ENCODE data around the gene ADA. TPM values are rescaled to one million over a fixed set of nuclear protein-coding genes. Genes with fewer than 3 reads are reported as not detected.

ADA gene
- polyA plus RNA-seq, 1 donor (not counting 4 experiments of a cell fraction or from before 2014, with no cell fraction given): 21.4 TPM

DNA sequence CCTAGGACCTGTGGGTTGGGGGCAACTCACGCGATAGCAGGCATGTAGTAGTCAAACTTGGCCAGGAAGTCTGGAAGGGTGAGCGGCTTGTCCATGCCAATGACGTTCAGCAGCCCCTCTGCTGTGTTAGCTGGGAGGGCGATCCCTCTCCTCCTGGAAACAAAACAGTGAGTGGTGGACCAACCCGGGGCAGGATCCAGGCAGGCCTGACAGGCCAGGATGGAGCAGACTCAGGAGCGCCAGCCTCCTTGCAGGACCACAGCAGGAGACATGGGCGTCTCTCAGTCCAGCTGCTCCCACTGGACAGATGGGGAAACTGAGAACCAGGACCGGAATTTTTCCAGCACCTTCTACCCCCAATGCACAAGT, 22.5 kb downstream of the ADA start:
- Histone ChIP-seq H3K9me1 (ENCODE audit: control insufficient read depth, extremely low read depth, insufficient read depth, low read length) (no peaks in the 10 kb centered on the region), H4K20me1 (ENCODE audit: control insufficient read depth, extremely low read depth, insufficient read depth, low read length) (no peaks in the 10 kb centered on the region), H3K27ac (ENCODE audit: control insufficient read depth, insufficient read depth, low read length) (no peak overlapping the region), H3K9ac (ENCODE audit: control insufficient read depth, extremely low read depth, insufficient read depth, low read length) (no peak overlapping the region), H3K4me3 (ENCODE audit: control insufficient read depth in 2 of 3, extremely low read depth in 1 of 3, insufficient read depth in 2 of 3, low read depth in 1 of 3, low read length in 3 of 3) (no peak overlapping the region), H3K4me1 (ENCODE audit: control insufficient read depth, extremely low read depth, insufficient read depth, low read length) (no peaks in the 10 kb centered on the region), H3K9me3 (ENCODE audit: control insufficient read depth, low read depth, low read length) (no peaks in the 10 kb centered on the region), H3K27me3 (ENCODE audit: control insufficient read depth, extremely low read depth, insufficient read depth, low read length) (no peaks in the 10 kb centered on the region), H3K36me3 (ENCODE audit: control insufficient read depth in 2 of 2, extremely low read depth in 1 of 2, insufficient read depth in 2 of 2, low read length in 2 of 2) (peaks cover 4 to 11% of the 10 kb centered on the region in 2 experiments), H3K4me2 (ENCODE audit: control insufficient read depth, extremely low read depth, insufficient read depth, low read depth, low read length) (no peak overlapping the region), H2AFZ (ENCODE audit: control insufficient read depth, low read length) (no peak overlapping the region), H3K79me2 (ENCODE audit: control insufficient read depth, insufficient read depth, low read length) (no peaks in the 10 kb centered on the region)
- dilution Hi-C loops (cut with MboI; ENCODE audit: extremely low pct_ligation_motif_present, low sequenced_read_pairs): no loop called here
- FAIRE-seq (no peak), DNase-seq (ENCODE audit: low read depth, low spot score) (no peak)
- TF ChIP-seq, protein P1, sequence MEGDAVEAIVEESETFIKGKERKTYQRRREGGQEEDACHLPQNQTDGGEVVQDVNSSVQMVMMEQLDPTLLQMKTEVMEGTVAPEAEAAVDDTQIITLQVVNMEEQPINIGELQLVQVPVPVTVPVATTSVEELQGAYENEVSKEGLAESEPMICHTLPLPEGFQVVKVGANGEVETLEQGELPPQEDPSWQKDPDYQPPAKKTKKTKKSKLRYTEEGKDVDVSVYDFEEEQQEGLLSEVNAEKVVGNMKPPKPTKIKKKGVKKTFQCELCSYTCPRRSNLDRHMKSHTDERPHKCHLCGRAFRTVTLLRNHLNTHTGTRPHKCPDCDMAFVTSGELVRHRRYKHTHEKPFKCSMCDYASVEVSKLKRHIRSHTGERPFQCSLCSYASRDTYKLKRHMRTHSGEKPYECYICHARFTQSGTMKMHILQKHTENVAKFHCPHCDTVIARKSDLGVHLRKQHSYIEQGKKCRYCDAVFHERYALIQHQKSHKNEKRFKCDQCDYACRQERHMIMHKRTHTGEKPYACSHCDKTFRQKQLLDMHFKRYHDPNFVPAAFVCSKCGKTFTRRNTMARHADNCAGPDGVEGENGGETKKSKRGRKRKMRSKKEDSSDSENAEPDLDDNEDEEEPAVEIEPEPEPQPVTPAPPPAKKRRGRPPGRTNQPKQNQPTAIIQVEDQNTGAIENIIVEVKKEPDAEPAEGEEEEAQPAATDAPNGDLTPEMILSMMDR (optimal IDR thresholded peaks at IDR 0.05 in 1 of 3, IDR thresholded peaks at IDR 0.05 in 1 of 3, conservative IDR thresholded peaks at IDR 0.05 in 1 of 3; ENCODE audit: extremely low read depth in 1 of 3, insufficient read depth in 2 of 3, low read length in 3 of 3): no peak
- TF ChIP-seq EZH2 (IDR thresholded peaks at IDR 0.05; ENCODE audit: low read length): no peak

DNA sequence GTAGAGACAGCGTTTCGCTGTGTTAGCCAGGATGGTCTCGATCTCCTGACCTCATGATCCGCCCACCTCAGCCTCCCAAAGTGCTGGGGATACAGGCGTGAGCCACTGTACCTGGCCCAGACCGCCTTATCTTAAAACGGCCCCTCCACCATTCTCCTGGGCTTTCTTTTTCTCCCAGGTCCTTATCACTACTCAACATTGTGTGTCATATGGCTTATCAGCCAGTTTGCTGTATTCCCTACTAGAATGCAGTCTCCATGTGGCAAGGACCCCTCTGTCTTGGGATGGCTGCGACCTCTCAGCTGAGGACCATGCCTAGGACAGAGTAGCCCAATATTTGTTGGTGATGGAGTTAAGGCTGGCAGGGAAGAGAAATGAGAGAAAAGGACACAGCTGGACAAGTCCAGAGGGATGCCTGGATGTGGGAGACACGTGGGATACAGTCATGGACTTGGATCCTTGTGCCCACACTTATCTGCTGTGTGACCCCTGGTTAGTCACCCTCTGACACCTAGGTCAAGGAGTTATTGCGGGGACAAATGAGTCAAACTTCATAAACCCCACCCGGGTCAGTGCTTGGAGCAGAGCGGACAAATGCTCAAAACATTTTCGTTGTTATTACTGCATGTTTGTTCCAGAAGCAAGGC, 24.0 kb downstream of the ADA start:
- Histone ChIP-seq H4K20me1 (ENCODE audit: control insufficient read depth, extremely low read depth, insufficient read depth, low read length) (no peaks in the 10 kb centered on the region), H3K36me3 (ENCODE audit: control insufficient read depth in 2 of 2, extremely low read depth in 1 of 2, insufficient read depth in 2 of 2, low read length in 2 of 2) (peaks cover 8 to 12% of the 10 kb centered on the region in 2 experiments), H3K4me3 (ENCODE audit: control insufficient read depth in 2 of 3, extremely low read depth in 1 of 3, insufficient read depth in 2 of 3, low read depth in 1 of 3, low read length in 3 of 3) (no peak overlapping the region), H3K27me3 (ENCODE audit: control insufficient read depth, extremely low read depth, insufficient read depth, low read length) (no peaks in the 10 kb centered on the region), H3K9me3 (ENCODE audit: control insufficient read depth, low read depth, low read length) (peaks cover 4% of the 10 kb centered on the region), H3K27ac (ENCODE audit: control insufficient read depth, insufficient read depth, low read length) (no peak overlapping the region), H3K9ac (ENCODE audit: control insufficient read depth, extremely low read depth, insufficient read depth, low read length) (no peak overlapping the region), H3K4me1 (ENCODE audit: control insufficient read depth, extremely low read depth, insufficient read depth, low read length) (no peaks in the 10 kb centered on the region), H3K79me2 (ENCODE audit: control insufficient read depth, insufficient read depth, low read length) (no peaks in the 10 kb centered on the region), H2AFZ (ENCODE audit: control insufficient read depth, low read length) (no peak overlapping the region), H3K9me1 (ENCODE audit: control insufficient read depth, extremely low read depth, insufficient read depth, low read length) (no peaks in the 10 kb centered on the region), H3K4me2 (ENCODE audit: control insufficient read depth, extremely low read depth, insufficient read depth, low read depth, low read length) (no peak overlapping the region)
- dilution Hi-C loops (cut with MboI; ENCODE audit: extremely low pct_ligation_motif_present, low sequenced_read_pairs): no loop called here
- FAIRE-seq: no peak
- no peak for DNase-seq (ENCODE audit: low read depth, low spot score)
- TF ChIP-seq EZH2 (IDR thresholded peaks at IDR 0.05; ENCODE audit: low read length): no peak
- TF ChIP-seq, protein P1 (optimal IDR thresholded peaks at IDR 0.05 in 1 of 3, IDR thresholded peaks at IDR 0.05 in 1 of 3, conservative IDR thresholded peaks at IDR 0.05 in 1 of 3; ENCODE audit: extremely low read depth in 1 of 3, insufficient read depth in 2 of 3, low read length in 3 of 3): no peak

Data from keratinocyte (primary cell).